GM19351 (cell line): Measurements from ENCODE around the gene TRAF2.
"Not testable (repeated sequence)": the region's sequence is repeated elsewhere in the genome, so short reads cannot be mapped to it uniquely, and the experiment has no call there.

ENCODE experiments used
- ATAC-seq: cut with Tn5 transposase; IDR thresholded peaks from one replicate; pipeline ENCODE4 v1.9.1; 2021; ENCODE audit warnings: mild to moderate bottlenecking, moderate library complexity; ENCODE audit not compliant: unreplicated experiment

TRAF2 gene, protein sequence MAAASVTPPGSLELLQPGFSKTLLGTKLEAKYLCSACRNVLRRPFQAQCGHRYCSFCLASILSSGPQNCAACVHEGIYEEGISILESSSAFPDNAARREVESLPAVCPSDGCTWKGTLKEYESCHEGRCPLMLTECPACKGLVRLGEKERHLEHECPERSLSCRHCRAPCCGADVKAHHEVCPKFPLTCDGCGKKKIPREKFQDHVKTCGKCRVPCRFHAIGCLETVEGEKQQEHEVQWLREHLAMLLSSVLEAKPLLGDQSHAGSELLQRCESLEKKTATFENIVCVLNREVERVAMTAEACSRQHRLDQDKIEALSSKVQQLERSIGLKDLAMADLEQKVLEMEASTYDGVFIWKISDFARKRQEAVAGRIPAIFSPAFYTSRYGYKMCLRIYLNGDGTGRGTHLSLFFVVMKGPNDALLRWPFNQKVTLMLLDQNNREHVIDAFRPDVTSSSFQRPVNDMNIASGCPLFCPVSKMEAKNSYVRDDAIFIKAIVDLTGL

DNA sequence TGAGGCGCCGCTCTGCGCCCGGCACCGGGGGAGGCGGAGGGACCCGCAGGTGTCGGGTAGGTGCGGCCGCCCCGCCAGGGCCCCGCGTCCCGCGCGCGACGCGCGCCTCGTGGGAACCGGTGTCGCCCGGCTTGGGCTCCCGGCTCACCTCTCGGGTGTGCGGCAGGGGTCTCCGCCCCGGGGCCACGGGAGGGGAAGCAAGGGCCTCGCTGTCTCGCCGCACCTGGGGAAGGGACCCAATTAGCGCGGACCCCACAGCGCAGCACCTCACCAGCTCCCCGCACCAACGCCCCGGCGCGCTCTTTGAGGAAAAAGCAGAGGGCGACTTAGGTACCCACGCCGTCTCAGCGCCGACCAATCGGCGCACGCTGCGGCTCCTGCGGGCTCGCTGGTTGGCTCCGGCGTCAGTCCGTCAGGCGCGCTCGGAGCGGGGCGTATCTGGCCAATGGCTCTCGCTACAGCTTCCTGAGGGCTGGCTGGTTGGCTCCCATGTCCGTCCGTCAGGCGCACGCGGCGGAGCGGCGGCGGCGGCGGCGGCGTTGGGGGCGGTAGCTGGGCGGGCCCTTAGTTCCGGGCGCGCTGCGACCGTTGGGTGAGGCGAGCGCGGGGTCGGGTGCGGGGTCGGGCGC is at the start of gene TRAF2:
Gene TRAF2, plus strand, starts transcription at position 567 of the 629 bp plus-strand sequence. CDS start 12,225 bp downstream, outside the sequence.
- peak; percentile 83 for ATAC-seq

DNA sequence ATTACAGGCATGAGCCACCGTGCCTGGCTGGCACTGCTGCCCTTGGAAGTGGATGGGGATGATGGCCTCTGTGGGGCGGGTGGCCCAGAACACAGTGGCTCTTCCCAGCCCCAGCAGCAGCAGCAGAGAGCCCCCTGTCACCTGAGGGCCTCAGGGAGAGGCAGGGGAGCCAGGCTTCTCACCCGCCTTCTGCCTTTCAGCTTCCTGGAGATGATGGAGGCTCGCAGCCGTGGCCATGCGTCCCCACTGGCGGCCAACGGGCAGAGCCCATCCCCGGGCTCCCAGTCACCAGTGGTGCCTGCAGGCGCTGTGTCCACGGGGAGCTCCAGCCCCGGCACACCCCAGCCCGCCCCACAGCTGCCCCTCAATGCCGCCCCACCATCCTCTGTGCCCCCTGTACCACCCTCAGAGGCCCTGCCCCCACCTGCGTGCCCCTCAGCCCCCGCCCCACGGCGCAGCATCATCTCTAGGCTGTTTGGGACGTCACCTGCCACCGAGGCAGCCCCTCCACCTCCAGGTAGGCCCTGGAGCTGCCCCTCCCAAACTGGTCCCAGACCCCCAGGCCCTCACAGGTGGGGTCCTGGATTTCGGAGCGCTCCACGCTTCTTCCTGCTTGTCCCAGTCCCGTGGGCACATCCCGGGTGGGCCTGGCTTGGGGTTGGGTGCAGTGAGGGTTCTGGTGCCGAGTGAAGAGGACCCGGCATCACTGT is 49.0 kb upstream of the TRAF2 start:
- ATAC-seq = no peak

DNA sequence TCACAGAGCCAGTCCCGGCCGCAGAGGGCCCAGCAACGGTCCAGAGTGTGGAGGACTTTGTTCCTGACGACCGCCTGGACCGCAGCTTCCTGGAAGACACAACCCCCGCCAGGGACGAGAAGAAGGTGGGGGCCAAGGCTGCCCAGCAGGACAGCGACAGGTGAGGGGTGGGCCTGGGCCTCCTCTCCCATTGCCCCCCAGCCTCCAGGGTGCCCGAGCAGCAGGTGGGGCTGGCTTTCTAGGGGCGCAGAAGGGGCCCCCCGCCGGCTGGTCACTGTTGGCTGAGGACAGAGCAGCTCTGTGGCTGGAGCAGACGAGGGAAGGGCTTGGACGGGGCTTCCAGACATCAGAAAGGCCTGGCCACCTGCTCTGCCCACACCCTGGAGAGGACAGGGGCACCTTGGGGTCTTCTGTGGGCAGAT is 48.4 kb upstream of the TRAF2 start:
- not testable (repeated sequence) for ATAC-seq

DNA sequence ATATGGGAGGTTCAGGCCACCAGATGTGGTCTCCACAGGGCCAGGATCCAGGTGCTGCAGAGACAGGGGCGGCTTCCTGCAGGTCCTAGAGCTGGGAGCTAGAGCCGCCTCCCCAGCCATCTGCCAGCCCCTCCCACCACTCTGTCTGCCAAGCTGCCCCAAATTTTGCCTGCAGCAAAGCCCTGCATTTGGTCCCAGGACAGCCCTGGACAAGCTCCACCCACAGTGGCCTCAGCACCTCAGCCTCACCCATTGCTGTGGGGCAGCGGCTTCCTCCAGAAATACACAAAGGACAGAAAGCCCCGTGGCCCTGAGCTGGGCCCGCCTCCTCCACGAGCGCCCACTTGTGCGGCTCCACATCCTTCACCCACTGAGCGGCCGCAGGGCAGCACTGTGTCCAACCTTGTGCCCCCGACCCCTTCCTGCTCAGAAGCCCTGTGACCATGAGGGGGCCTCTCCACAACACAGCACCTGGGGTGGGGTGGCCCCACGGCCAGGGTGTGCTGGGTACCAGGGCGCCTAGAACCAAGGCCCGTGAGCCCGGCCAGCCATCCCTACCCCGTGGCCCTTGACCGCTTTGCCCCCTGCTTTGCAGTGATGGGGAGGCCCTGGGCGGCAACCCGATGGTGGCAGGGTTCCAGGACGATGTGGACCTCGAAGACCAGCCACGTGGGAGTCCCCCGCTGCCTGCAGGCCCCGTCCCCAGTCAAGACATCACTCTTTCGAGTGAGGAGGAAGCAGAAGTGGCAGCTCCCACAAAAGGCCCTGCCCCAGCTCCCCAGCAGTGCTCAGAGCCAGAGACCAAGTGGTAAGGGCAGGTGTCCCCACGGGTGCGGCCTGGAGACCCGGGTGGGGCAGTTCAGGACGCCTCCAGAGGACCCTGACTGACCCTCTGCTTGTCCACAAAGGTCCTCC is 47.7 kb upstream of the TRAF2 start:
- ATAC-seq = no peak

DNA sequence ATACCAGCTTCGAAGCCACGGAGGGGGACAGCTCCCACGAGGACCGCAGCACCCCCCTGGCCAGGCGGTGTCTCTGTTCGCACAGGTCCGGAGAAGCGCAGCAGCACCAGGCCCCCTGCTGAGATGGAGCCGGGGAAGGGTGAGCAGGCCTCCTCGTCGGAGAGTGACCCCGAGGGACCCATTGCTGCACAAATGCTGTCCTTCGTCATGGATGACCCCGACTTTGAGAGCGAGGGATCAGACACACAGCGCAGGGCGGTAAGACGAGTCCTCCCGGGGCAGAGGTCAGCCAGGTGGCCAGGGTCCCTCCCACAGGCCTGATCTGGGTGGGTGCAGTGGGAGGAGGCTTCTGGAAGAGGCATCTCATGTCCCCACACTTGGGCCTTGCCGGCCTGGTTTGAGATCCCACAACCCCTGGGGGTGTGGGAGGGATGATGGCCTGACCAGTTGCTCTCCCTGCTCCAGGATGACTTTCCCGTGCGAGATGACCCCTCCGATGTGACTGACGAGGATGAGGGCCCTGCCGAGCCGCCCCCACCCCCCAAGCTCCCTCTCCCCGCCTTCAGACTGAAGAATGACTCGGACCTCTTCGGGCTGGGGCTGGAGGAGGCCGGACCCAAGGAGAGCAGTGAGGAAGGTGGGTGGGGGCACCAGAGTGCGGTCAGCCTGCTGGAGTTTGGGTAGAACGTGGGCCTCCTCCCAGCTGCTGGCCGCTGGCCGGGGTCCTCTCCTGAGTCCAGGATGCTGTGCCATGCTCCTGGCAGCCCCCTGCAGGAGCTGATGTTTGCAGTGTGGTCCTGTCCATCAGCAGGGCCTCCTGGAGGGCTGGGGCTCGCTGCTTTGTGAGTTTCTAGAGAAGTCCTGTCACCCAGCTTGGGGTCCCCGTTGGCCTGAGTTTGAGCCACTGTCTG is 46.8 kb upstream of the TRAF2 start:
- no peak for ATAC-seq

DNA sequence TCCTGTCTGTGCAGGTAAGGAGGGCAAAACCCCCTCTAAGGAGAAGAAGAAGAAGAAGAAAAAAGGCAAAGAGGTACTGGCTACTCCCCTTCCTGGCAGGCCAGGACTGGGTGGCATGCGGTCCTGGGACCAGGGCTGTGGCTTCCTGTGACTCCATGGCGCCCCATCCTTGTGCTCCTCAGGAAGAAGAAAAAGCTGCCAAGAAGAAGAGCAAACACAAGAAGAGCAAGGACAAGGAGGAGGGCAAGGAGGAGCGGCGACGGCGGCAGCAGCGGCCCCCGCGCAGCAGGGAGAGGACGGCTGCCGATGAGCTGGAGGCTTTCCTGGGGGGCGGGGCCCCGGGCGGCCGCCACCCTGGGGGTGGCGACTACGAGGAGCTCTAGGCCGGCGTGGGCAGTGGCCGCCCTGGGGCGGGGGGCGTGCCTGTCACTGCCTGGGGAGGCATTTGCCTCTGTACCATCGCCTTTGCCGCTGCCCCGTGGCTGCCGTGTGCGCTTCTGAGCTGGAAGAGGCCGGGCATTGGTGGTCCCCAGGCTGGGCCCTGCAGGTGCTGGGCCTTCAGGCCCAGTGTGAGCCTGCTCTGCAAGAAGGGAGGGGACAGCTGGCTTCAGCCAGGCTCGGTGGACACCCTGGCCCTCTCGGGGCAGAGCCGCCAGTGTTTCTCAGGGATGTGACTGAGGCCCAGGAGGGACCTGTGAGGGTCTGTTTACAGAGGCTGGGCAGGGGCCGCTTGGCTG is 46.0 kb upstream of the TRAF2 start:
- ATAC-seq = no peak

DNA sequence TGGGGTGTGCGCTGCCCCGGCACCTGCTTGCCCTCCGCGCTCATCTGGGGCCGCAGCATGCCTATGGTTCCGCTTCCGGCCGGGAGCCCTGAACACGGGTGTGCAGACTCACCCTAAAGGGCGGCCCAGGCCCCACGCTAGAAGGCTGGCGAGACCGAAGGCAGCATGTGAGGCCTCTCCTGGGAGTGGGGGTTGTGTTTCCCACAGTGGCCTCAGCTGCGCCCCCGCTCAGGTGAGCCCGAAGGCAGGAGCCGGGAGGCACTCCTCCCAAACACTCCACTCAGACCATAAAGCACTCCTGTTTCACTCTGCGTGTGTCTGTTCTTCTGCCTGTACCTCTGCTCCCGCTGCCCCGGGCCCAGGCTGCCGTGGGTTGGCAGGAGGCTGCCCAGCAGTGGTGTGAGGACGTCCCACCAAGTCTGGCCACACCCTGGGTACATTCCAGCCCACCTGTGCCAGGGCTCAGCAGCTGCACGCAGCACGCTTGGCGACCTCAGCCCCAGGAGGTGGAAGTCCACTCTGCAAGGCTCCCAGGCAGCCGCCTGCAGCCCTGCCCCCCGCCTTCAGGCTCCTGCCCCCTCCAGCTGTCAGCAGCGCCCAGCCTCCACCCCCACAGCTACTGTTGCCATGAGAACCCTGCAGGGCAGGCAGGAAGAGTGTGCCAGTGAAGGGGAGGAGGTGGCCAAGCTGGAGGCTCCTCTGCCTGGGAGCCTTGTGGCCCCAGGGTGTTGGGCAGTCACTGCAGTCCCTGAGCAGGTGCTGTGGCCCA is 45.3 kb upstream of the TRAF2 start:
- ATAC-seq = no peak

DNA sequence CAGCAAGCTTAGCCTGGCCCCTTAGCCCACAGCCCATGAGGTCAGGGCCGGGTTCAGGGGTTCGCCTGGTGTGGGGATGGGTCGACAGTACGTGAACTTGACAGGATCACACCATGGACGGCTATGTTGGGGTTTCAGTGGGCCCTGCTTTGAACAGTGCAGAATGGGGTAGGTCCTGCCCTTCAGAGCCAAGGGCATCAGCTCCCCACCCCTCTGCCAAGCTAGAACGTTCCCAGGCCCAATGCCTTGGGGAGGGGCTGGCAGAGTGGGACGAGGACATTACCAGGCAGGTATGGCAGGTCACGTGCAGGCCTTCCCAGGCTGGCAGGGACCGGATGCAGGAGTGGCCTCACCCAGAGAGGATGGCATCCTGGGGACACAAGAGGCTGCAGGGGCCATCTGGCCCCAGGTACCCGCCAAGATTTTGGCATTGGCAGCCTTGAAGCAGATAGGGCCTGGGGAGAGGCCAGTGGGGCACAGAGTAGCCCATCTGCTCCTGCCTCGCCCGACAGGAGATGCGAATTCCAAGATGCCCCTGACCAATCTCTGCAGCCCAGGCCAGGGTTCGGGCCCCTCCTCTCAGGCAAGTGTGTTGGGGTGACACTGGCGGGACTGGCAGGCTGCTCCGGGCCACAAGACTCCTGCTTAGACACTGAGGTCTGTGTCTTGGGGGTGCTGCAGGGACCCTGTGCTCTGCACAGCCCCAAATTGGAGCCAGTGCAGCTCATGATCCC is 44.5 kb upstream of the TRAF2 start:
- ATAC-seq = not testable (repeated sequence)

DNA sequence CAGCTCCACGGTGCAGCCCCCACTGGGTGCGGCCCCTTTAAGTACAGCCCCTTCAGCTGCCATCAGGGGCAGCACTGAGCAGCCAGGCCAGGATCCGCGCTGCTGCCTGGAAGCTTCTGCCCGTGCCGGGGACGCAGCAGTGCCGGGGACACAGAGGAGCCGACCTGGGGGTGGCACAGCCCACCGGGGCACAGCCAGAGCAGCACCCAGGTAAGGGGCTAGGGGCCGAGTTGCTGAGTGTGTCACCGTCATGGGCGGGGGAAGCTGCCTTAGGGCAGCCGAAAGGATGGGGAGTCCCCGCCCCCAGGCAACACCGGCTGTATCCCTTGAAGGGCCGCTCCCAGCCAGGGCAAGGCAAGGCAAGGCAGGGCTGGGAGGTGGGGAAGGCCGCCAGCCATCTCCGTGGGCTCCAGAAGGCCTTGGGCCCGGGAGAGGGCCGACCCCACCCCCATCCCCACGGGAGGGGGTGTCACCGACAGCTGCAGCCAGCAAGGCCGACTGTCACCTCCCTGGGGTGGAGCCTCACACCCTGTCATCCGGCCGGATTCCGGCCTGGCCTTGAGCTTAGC is 43.9 kb upstream of the TRAF2 start, which contains the start of gene AJM1:
Gene AJM1, plus strand, starts transcription at position 99 of the 569 bp plus-strand sequence. CDS start 1,937 bp downstream, outside the sequence.
- peak; percentile 80 for ATAC-seq

DNA sequence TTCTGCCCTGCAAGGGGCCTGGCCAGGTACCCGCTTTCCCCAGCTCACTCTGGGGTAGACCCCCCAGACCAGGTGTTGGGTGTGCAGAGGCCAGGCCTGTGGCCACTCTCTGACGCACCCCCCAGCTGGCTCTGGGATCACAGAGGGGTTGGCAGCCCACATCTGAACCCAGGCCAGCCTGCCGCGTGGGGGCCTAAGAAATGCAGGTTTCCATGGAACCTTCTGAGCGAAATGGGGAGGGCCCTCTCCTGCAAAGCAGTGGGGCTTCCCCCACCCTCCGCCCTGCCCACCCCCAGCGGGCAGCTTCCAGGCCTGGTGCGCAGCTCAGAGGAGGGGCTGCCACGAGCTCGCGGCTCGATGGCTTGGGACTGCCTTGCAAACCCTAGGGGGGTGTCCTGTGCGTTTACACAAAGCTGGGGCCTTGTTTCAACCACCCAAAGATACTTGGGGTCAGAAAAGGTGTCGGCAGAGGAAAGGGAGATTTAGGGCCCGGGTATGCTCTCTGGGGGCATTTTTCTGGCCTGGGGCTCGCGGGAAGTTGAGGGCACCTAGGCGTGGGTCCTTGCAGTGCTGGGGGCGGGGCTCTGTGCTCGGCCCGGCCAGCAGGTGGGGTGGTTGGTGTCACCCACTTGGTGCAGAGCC is 43.0 kb upstream of the TRAF2 start:
- not testable (repeated sequence) for ATAC-seq

DNA sequence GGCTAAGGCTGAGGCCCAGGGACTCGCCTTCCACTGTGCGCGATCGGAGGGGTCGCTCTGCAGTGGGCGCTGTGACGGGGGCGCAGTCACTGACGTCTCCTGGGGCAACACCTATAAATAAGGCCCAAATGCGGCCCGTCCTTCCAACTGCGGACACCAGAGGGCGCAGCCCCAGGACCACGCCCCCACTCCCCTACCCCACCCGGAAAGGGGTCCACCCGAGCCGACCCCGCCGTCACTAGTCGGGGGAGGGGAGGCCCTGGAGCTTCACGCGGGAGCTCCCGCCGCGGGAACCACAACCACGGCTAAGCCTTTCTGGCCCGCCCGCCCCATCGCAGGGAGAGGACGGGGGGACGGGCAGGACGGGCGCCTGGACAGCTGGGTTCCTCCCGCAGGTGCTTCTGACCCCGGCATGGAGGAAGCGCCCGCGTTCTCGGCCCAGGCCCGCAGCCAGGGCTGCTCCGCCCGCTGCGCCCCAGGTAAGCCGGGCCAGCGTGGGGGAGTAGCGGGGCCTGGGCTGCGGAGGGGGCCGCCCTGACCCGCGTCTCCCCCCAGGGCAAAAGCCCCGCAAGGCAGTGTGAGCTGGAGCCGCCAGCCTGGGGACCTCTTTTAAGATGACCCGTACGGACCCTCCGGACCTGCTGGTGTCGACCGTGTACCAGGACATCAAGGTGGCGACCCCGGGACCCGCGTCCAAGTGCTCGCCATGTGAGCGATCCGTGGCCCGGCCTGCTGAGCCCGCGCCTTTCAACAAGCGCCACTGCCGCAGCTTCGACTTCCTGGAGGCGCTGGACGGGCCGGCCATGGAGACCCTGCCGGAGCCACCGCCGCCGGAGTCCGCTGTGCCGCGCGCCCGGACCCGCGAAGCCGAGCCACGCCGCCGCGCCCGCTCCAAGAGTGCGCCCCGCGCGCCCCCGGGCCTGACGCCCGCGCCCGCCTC is 42.2 kb upstream of the TRAF2 start:
- ATAC-seq = not testable (repeated sequence)

DNA sequence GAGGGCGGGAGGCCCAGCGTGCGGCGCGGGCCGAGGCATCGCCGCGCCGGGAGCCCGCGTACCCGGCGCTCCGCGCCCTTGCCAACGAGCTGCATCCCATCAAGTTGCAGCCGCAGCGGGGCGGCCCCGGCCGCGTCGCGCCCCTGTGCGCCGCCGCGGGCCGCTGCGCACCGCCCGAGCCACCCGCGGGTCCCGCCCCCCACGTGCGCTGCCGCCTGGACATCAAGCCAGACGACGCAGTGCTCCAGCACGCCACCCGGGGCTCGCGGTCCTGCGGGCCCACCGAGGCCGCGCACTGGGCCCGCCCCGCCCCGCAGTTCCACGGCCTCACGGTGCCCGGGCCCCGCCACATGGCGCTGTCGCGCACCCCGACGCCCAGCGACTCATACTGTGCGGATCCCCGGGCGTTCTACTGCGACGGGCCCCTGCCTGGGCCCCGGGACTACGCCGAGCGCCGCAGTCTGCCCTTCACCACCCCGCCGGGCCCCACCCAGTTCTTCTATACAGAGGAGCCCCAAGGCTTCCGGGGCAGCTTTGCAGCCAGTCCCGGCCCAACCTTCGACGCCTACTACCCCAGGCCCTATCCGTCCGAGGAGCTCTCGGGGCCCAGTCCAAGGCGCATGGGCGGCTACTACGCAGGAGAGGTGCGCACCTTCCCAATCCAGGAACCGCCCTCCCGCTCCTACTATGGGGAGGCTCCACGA is 41.4 kb upstream of the TRAF2 start:
- no peak for ATAC-seq

DNA sequence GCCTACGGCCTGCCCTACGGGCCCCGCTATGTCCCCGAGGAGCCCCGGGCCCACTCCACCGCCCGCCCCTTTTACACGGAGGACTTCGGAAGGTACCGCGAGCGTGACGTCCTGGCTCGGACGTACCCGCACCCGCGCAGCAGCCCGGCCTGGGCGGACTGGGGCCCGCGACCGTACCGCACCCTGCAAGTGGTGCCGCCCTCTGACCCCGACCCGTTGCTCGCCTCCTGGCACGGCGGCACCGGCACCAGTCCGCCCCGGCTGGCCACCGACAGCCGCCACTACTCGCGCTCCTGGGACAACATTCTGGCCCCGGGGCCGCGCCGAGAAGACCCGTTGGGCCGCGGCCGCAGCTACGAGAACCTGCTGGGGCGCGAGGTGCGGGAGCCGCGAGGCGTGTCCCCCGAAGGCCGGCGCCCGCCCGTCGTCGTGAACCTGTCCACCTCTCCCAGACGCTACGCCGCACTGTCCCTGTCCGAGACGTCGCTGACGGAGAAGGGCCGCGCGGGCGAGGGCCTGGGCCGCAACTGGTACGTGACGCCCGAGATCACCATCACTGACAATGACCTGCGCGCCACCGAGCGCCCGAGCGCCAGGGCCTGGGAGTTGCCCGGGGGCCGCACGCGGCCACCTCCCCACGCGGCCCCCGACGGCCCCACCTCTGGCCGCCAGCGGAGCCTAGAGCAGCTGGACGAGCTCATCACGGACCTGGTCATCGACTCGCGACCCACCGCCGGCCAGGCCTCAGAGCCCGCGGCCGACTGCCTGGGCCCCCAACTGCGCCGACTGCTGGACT is 40.7 kb upstream of the TRAF2 start:
- ATAC-seq = no peak
